Spleen (tissue), 7 donors: ENCODE results near the gene CDC42BPG.

Source experiments
- POLR2A ChIP-seq, 3 donors: fragments of 450-650 bp; IDR thresholded peaks; one replicate each; pipeline ENCODE4 v1.5.1; 2017; ENCODE audit warnings: antibody characterized with exemption in 3 of 3, mild to moderate bottlenecking in 1 of 3
- POLR2AphosphoS5 ChIP-seq, 3 donors: sonication (generic); formaldehyde crosslinking; IDR thresholded peaks; one replicate each; pipeline ENCODE4 v1.5.1; 2017; ENCODE audit warnings: antibody characterized with exemption in 3 of 3
- TF ChIP-seq, protein P1 (sequence below), 11 experiments: fragments of 200-600 bp in 7 of 11; fragments of 450-650 bp in 4 of 11; sonication (generic) in 4 of 11; IDR thresholded peaks in 8 of 11; conservative IDR thresholded peaks in 3 of 11; 1 replicate in 7 of 11; 2 replicates in 4 of 11; pipeline versions ENCODE4 v1.4.0 to v1.8.0; 2016 to 2021; ENCODE audit warnings: antibody characterized with exemption in 11 of 11, inconsistent platforms in 4 of 11, mild to moderate bottlenecking in 1 of 11
- donor health status: DM: no; HTN: no; CAD: no; lungs with moderate emphysema.
- donor health status: DM: no; HTN: no; CAD: no.
- donor health status: DM: no; HTN: no; CAD: no.

- TF ChIP-seq, protein P1, sequence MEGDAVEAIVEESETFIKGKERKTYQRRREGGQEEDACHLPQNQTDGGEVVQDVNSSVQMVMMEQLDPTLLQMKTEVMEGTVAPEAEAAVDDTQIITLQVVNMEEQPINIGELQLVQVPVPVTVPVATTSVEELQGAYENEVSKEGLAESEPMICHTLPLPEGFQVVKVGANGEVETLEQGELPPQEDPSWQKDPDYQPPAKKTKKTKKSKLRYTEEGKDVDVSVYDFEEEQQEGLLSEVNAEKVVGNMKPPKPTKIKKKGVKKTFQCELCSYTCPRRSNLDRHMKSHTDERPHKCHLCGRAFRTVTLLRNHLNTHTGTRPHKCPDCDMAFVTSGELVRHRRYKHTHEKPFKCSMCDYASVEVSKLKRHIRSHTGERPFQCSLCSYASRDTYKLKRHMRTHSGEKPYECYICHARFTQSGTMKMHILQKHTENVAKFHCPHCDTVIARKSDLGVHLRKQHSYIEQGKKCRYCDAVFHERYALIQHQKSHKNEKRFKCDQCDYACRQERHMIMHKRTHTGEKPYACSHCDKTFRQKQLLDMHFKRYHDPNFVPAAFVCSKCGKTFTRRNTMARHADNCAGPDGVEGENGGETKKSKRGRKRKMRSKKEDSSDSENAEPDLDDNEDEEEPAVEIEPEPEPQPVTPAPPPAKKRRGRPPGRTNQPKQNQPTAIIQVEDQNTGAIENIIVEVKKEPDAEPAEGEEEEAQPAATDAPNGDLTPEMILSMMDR (IDR thresholded peaks at IDR 0.05 in 8 of 11, conservative IDR thresholded peaks at IDR 0.05 in 3 of 11): no peak
- no peak for TF ChIP-seq POLR2A (IDR thresholded peaks at IDR 0.05)
- no peak for TF ChIP-seq POLR2AphosphoS5 (IDR thresholded peaks at IDR 0.05)
These were observed 42.8 kb upstream of the CDC42BPG start for GRCh38 chr11:64887234-64887756.
